H1 (cell line): ENCODE results near the gene MUC5B. TPM values are rescaled to one million over a fixed set of nuclear protein-coding genes. Genes with fewer than 3 reads are reported as not detected.

ENCODE experiments used
- CTCF ChIA-PET: fragments of 300-600 bp; sonication (Branson Sonifier 250); formaldehyde crosslinking; loops from one replicate; lab custom pipeline; 2021; ENCODE audit not compliant: partially characterized antibody; lab: Charles Lee
- POLR2A ChIA-PET: fragments of 300-600 bp; sonication (Branson Sonifier 250); formaldehyde crosslinking; loops from one replicate; lab custom pipeline; 2021; ENCODE audit warnings: inconsistent platforms; ENCODE audit not compliant: partially characterized antibody; lab: Charles Lee
- DNase-seq, 2 experiments: peaks; one replicate each; pipeline versions ENCODE4 v3.0.0 to v3.0.0-alpha.2; 2010 to 2022; ENCODE audit warnings: low spot score in 2 of 2, low read depth in 1 of 2, mixed read lengths in 1 of 2
- FAIRE-seq: peaks from 2 replicates; lab custom pipeline; 2011; peaks lifted over from hg19 to GRCh38; lab: Jason Lieb, UNC
- H2AFZ ChIP-seq: 2 replicates; pipeline ENCODE4 v1.8.1; 2012; ENCODE audit warnings: low read length, inconsistent platforms
- H2AK5ac ChIP-seq: 2 replicates; pipeline ENCODE4 v1.6.1; 2013; ENCODE audit warnings: low read depth, low read length
- H2BK120ac ChIP-seq: replicated peaks from 2 replicates; pipeline ENCODE3; 2013; ENCODE audit warnings: low read depth, low read length, inconsistent platforms
- H2BK12ac ChIP-seq: 2 replicates; pipeline ENCODE4 v1.6.1; 2013; ENCODE audit warnings: low read depth, low read length
- H2BK15ac ChIP-seq: 2 replicates; pipeline ENCODE4 v1.6.1; 2013; ENCODE audit warnings: low read length
- H2BK20ac ChIP-seq: 2 replicates; pipeline ENCODE4 v1.6.1; 2013; ENCODE audit warnings: low read length
- H2BK5ac ChIP-seq: 2 replicates; pipeline ENCODE4 v1.6.1; 2013; ENCODE audit warnings: low read depth, low read length
- H3K14ac ChIP-seq: 2 replicates; pipeline ENCODE4 v1.6.1; 2013; ENCODE audit warnings: inconsistent platforms; ENCODE audit not compliant: insufficient read length
- H3K18ac ChIP-seq: 2 replicates; pipeline ENCODE4 v1.6.1; 2013; ENCODE audit warnings: low read length; ENCODE audit errors: extremely low read depth
- H3K23ac ChIP-seq: 2 replicates; pipeline ENCODE4 v1.6.1; 2013; ENCODE audit warnings: inconsistent platforms; ENCODE audit not compliant: insufficient read length
- H3K23me2 ChIP-seq: 2 replicates; pipeline ENCODE4 v1.6.1; 2013; ENCODE audit warnings: low read depth, low read length
- H3K27ac ChIP-seq: 2 replicates; pipeline ENCODE4 v1.6.1; 2011; ENCODE audit warnings: low read depth, low read length, inconsistent platforms
- H3K27me3 ChIP-seq, 4 experiments: replicated peaks in 1 of 4; 1 replicate in 1 of 4; 2 replicates in 3 of 4; pipeline versions ENCODE4 v1.6.1 to v1.8.1; 2011 to 2013; ENCODE audit warnings: low read length in 3 of 4, mild to moderate bottlenecking in 3 of 4, inconsistent platforms in 2 of 4, mixed read lengths in 2 of 4, moderate library complexity in 1 of 4; ENCODE audit not compliant: control insufficient read depth in 3 of 4, insufficient read depth in 3 of 4; ENCODE audit errors: extremely low read depth in 1 of 4
- H3K36me3 ChIP-seq, 4 experiments: 2 replicates each; pipeline versions ENCODE4 v1.6.1 to v1.8.1; 2011 to 2013; ENCODE audit warnings: mild to moderate bottlenecking in 4 of 4, low read length in 3 of 4, moderate library complexity in 2 of 4, control low read depth in 1 of 4, inconsistent platforms in 1 of 4; ENCODE audit not compliant: insufficient read depth in 4 of 4, control insufficient read depth in 2 of 4
- H3K4ac ChIP-seq: replicated peaks from 2 replicates; pipeline ENCODE3; 2013; ENCODE audit warnings: low read length, low read depth, mixed read lengths, inconsistent platforms; ENCODE audit not compliant: insufficient read length
- H3K4me1 ChIP-seq, 4 experiments: replicated peaks in 1 of 4; 1 replicate in 1 of 4; 2 replicates in 3 of 4; pipeline versions ENCODE4 v1.6.1 to v1.8.1; 2011 to 2013; ENCODE audit warnings: low read length in 3 of 4, inconsistent platforms in 2 of 4, mixed read lengths in 1 of 4; ENCODE audit not compliant: insufficient read depth in 4 of 4, control insufficient read depth in 3 of 4
- H3K4me2 ChIP-seq, 2 experiments: 2 replicates each; pipeline versions ENCODE4 v1.6.1 to v1.8.1; 2011 to 2013; ENCODE audit warnings: low read depth in 2 of 2, low read length in 2 of 2, control low read depth in 1 of 2, inconsistent platforms in 1 of 2, mild to moderate bottlenecking in 1 of 2; ENCODE audit not compliant: insufficient read depth in 1 of 2
- H3K4me3 ChIP-seq, 4 experiments: fragments of 200-600, 300-600 bp in 1 of 4; sonication (generic), shearing (Covaris generic), sonication (Bioruptor Twin) in 1 of 4; 2 replicates each; pipeline versions ENCODE4 v1.5.1 to v1.8.1; 2011 to 2016; ENCODE audit warnings: low read length in 4 of 4, low read depth in 3 of 4, control low read depth in 2 of 4, inconsistent platforms in 2 of 4, mild to moderate bottlenecking in 2 of 4, mixed read lengths in 1 of 4, moderate library complexity in 1 of 4; ENCODE audit not compliant: insufficient read depth in 2 of 4; ENCODE audit errors: extremely low read depth in 1 of 4
- H3K56ac ChIP-seq: replicated peaks from 2 replicates; pipeline ENCODE3; 2013; ENCODE audit warnings: low read depth, mild to moderate bottlenecking, mixed read lengths, low read length, inconsistent platforms; ENCODE audit not compliant: insufficient read length
- H3K79me1 ChIP-seq: 2 replicates; pipeline ENCODE4 v1.6.1; 2013; ENCODE audit warnings: low read depth, low read length, control low read depth
- H3K79me2 ChIP-seq, 2 experiments: 2 replicates each; pipeline versions ENCODE4 v1.6.1 to v1.8.1; 2012 to 2013; ENCODE audit warnings: low read length in 2 of 2, mild to moderate bottlenecking in 2 of 2, inconsistent platforms in 1 of 2; ENCODE audit not compliant: insufficient read depth in 2 of 2, control insufficient read depth in 1 of 2
- H3K9ac ChIP-seq, 4 experiments: replicated peaks in 1 of 4; 1 replicate in 1 of 4; 2 replicates in 3 of 4; pipeline versions ENCODE4 v1.6.1 to v1.8.1; 2011 to 2013; ENCODE audit warnings: low read depth in 3 of 4, low read length in 3 of 4, control low read depth in 2 of 4, mild to moderate bottlenecking in 2 of 4, moderate library complexity in 2 of 4, inconsistent platforms in 1 of 4; ENCODE audit errors: extremely low read depth in 1 of 4
- H3K9me3 ChIP-seq, 2 experiments: 2 replicates each; pipeline versions ENCODE4 v1.6.1 to v1.8.1; 2012 to 2013; ENCODE audit warnings: mild to moderate bottlenecking in 2 of 2, moderate library complexity in 2 of 2, control low read depth in 1 of 2, inconsistent platforms in 1 of 2, low read depth in 1 of 2, low read length in 1 of 2, mixed read lengths in 1 of 2; ENCODE audit not compliant: insufficient read depth in 2 of 2
- H4K20me1 ChIP-seq, 2 experiments: replicated peaks in 1 of 2; 2 replicates each; pipeline versions ENCODE3 to v1.8.1; 2011 to 2013; ENCODE audit warnings: inconsistent platforms in 2 of 2, low read length in 2 of 2, mild to moderate bottlenecking in 1 of 2; ENCODE audit not compliant: insufficient read depth in 2 of 2, control insufficient read depth in 1 of 2
- H4K5ac ChIP-seq: 2 replicates; pipeline ENCODE4 v1.6.1; 2013; ENCODE audit warnings: low read length, low read depth, mixed read lengths, inconsistent platforms; ENCODE audit not compliant: insufficient read length
- H4K8ac ChIP-seq: 2 replicates; pipeline ENCODE4 v1.8.0; 2013; ENCODE audit warnings: mild to moderate bottlenecking, moderate library complexity, low read length, inconsistent platforms; ENCODE audit not compliant: insufficient read depth; ENCODE audit errors: extremely low read depth
- H4K91ac ChIP-seq: replicated peaks from 2 replicates; pipeline ENCODE3; 2013; ENCODE audit warnings: low read length, mixed read lengths, inconsistent platforms; ENCODE audit not compliant: insufficient read length
- ATF3 ChIP-seq: IDR thresholded peaks from 2 replicates; pipeline ENCODE4 v1.6.1; 2011; ENCODE audit warnings: low read depth, mild to moderate bottlenecking, low read length; ENCODE audit not compliant: insufficient read depth
- HDAC6 ChIP-seq: IDR thresholded peaks from one replicate; pipeline ENCODE4 v1.7.1; 2012; ENCODE audit warnings: low read depth, mild to moderate bottlenecking, inconsistent platforms, low read length, moderate library complexity
- KDM1A ChIP-seq: fragments of 200-600, 300-600 bp; sonication (generic); IDR thresholded peaks from 2 replicates; pipeline ENCODE4 v1.7.1; 2016; ENCODE audit warnings: mild to moderate bottlenecking, low read length, borderline replicate concordance
- MAFK ChIP-seq: IDR thresholded peaks from 2 replicates; pipeline ENCODE4 v1.6.1; 2012; ENCODE audit warnings: low read depth, mild to moderate bottlenecking, improper control_type of control experiment, low read length
- RNF2 ChIP-seq: fragments of 200-900, 300-1000 bp; sonication (generic); IDR thresholded peaks from 2 replicates; pipeline ENCODE4 v1.7.1; 2016; ENCODE audit warnings: borderline replicate concordance, low read depth, mild to moderate bottlenecking, antibody characterized with exemption, low read length; ENCODE audit not compliant: poor library complexity, severe bottlenecking; ENCODE audit errors: missing control alignments
- TCF12 ChIP-seq: IDR thresholded peaks from 2 replicates; pipeline ENCODE4 v1.6.1; 2011; ENCODE audit warnings: low read depth, mild to moderate bottlenecking, low read length
- TEAD4 ChIP-seq: IDR thresholded peaks from 2 replicates; pipeline ENCODE4 v1.6.1; 2012; ENCODE audit warnings: low read depth, low read length, inconsistent platforms, mixed read lengths
- USF2 ChIP-seq: IDR thresholded peaks from 2 replicates; pipeline ENCODE4 v1.6.1; 2011; ENCODE audit warnings: low read length, improper control_type of control experiment
- WGBS, 2 experiments: shearing (Covaris generic) in 1 of 2; methylation state at CpG; one replicate each; pipeline versions ENCODE4 v1.1.6 to v1.1.7; 2013 to 2015; ENCODE audit warnings: low lambda C conversion rate in 2 of 2, mixed read lengths in 2 of 2, inconsistent platforms in 1 of 2, low coverage in 1 of 2, missing lambda C conversion rate in 1 of 2; ENCODE audit not compliant: insufficient replicate concordance in 2 of 2, insufficient coverage in 1 of 2, insufficient read length in 1 of 2; ENCODE audit errors: extremely low coverage in 1 of 2, missing lambda C conversion rate in 1 of 2; 5-methylcytosine and 5-hydroxymethylcytosine counted together
- polyA plus RNA-seq, 7 experiments: library from polyadenylated mRNA; depleted of rRNA in 3 of 7; stranded (reverse) in 5 of 7; unstranded in 2 of 7; fragments of >200 nt in 5 of 7; fragments of 200-250 nt in 2 of 7; gene quantifications; 1 replicate in 5 of 7; 2 replicates in 1 of 7; 4 replicates in 1 of 7; pipeline versions ENCODE4 v1.2.1 to v1.2.3, GENCODE V29; 2011 to 2013; ENCODE audit warnings: missing spikeins in 2 of 7, mixed read lengths in 2 of 7
- total RNA-seq: library from RNA; stranded (reverse); fragmentation: NEBNext Ultra II Directional; extraction: Animal tissue kit (Norgen Biotek cat#: 25700); gene quantifications from 2 replicates; pipeline ENCODE4 v1.2.1, GENCODE V29; 2021

MUC5B gene
- total and polyA plus RNA-seq, 2 of the 8 experiments (the other 6 are each of a cell fraction or from before 2014, with no cell fraction given) = 0.02 to 0.03 TPM

GRCh38 chr11:1262172-1263006 lies 39.5 kb downstream of the MUC5B start:
- ChIA-PET POLR2A (interaction anchor here (0.8 to 1.2 kb wide), 2 partner anchors 14 to 130 kb away, joined by 3 read pairs; no protein-coding TSS in a partner anchor), CTCF (interaction anchor here (0.6 to 1.6 kb wide), 6 partner anchors 14 to 126 kb away, joined by 3 to 7 read pairs (median 3); no protein-coding TSS in a partner anchor)
- peak overlapping the region; percentile 2 for H3K56ac ChIP-seq
- peaks cover 0 to 14% (median 6%) of the 10 kb centered on the region in 4 experiments; a peak in 5 of 7 replicates for H3K4me1 ChIP-seq
- peak overlapping the region; percentile 65 for H4K5ac ChIP-seq
- H3K23ac ChIP-seq = no peak overlapping the region
- H3K9me3 ChIP-seq = peaks cover 0 to 9% of the 10 kb centered on the region in 2 experiments; a peak in 2 of 4 replicates
- peak overlapping the region; percentile 54 to 92 for H3K4me2 ChIP-seq
- no peak overlapping the region for H2BK20ac ChIP-seq
- no peaks in the 10 kb centered on the region for H3K36me3 ChIP-seq
- DNase-seq (peak; percentile 62 to 83), FAIRE-seq (no peak)
- no peaks in the 10 kb centered on the region; the same call in 1 of the 2 replicates for H3K23me2 ChIP-seq
- H2BK120ac ChIP-seq = no peak overlapping the region
- H3K79me1 ChIP-seq = no peaks in the 10 kb centered on the region
- H3K18ac ChIP-seq = 0 out of 2 replicates have a peak overlapping the region, but pooled peaks have one; percentile 60
- H3K4me3 ChIP-seq = peak overlapping the region; percentile 13 to 58 (median 33)
- peak overlapping the region; percentile 81 for H3K4ac ChIP-seq
- H3K27me3 ChIP-seq = no peaks in the 10 kb centered on the region
- peak overlapping the region; percentile 96 for H4K8ac ChIP-seq
- H2BK15ac ChIP-seq = no peak overlapping the region
- WGBS, 2 experiments = 28% methylated on average over 31 of the region's 31 CpGs; no CpG with 5 or more reads in 1 of the 2 experiments
- peak overlapping the region; percentile 60; the same call in 1 of the 2 replicates for H3K27ac ChIP-seq
- peak overlapping the region; percentile 49; the same call in 1 of the 2 replicates for H2AK5ac ChIP-seq
- H4K20me1 ChIP-seq = no peaks in the 10 kb centered on the region
- peak overlapping the region; percentile 49; the same call in 1 of the 2 replicates for H2BK5ac ChIP-seq
- H3K79me2 ChIP-seq = no peaks in the 10 kb centered on the region
- peak overlapping the region; percentile 73 for H4K91ac ChIP-seq
- no peak overlapping the region for H3K14ac ChIP-seq
- peak overlapping the region in 3 of 4 experiments; percentile 12 to 55 (median 45); a peak in 4 of 7 replicates for H3K9ac ChIP-seq
- H2AFZ ChIP-seq = no peak overlapping the region; the same call in 1 of the 2 replicates
- H2BK12ac ChIP-seq = no peak overlapping the region; the same call in 1 of the 2 replicates
- no peak for TF ChIP-seq KDM1A
- TF ChIP-seq MAFK = no peak
- peak; percentile 19; the same call in 1 of the 2 replicates for TF ChIP-seq ATF3
- no peak for TF ChIP-seq TEAD4
- TF ChIP-seq USF2 = peak; percentile 87
- TF ChIP-seq HDAC6 = no peak
- TF ChIP-seq RNF2 = no peak
- no peak for TF ChIP-seq TCF12
